ENCODE data around the gene GPC5.

GRCh38 chr13:92414851-92415250 lies 1016.4 kb downstream of the GPC5 start:
- TF ChIP-seq EZH2 (IDR thresholded peaks at IDR 0.05; ENCODE audit: insufficient read depth, poor library complexity, severe bottlenecking), result no peak
- no peak for TF ChIP-seq EZH2phosphoT487 (IDR thresholded peaks at IDR 0.05; ENCODE audit: insufficient read depth, low read depth)

Measured in GM23248 (cell line).